CD14-positive monocyte (primary cell): ENCODE data around the gene ZNF674. TPM values are rescaled to one million over a fixed set of nuclear protein-coding genes. Genes with fewer than 3 reads are reported as not detected.
"Not testable (repeated sequence)": the region's sequence is repeated elsewhere in the genome, so short reads cannot be mapped to it uniquely, and the experiment has no call there.

Experiments
- DNase-seq, 3 donors: peaks; one replicate each; pipeline ENCODE4 v3.0.0-alpha.2; 2011 to 2022
- H2AFZ ChIP-seq: 2 replicates; pipeline ENCODE4 v1.6.0; 2012; ENCODE audit warnings: mild to moderate bottlenecking, low read depth, low read length, inconsistent platforms; ENCODE audit not compliant: insufficient read depth, poor library complexity, severe bottlenecking
- H3K27ac ChIP-seq, 2 donors: 1 replicate in 1 of 2; 2 replicates in 1 of 2; pipeline ENCODE4 v1.5.1; 2012 to 2013; ENCODE audit warnings: low read length in 2 of 2, control low read depth in 1 of 2, inconsistent platforms in 1 of 2, low read depth in 1 of 2, mild to moderate bottlenecking in 1 of 2
- H3K27me3 ChIP-seq, 2 donors: one replicate each; pipeline versions ENCODE4 v1.6.0 to v1.6.1; 2011 to 2013; ENCODE audit warnings: low read length in 2 of 2; ENCODE audit not compliant: control insufficient read depth in 2 of 2, insufficient read depth in 2 of 2
- H3K36me3 ChIP-seq, 2 donors: replicated peaks in 1 of 2; 1 replicate in 1 of 2; 2 replicates in 1 of 2; pipeline versions ENCODE4 v1.5.1 to v1.6.1; 2012 to 2013; ENCODE audit warnings: low read length in 2 of 2, control low read depth in 1 of 2, inconsistent platforms in 1 of 2, mild to moderate bottlenecking in 1 of 2; ENCODE audit not compliant: insufficient read depth in 2 of 2, control insufficient read depth in 1 of 2
- H3K4me1 ChIP-seq, 2 donors: 1 replicate in 1 of 2; 2 replicates in 1 of 2; pipeline versions ENCODE4 v1.5.1 to v1.6.1; 2012 to 2013; ENCODE audit warnings: low read length in 2 of 2, control low read depth in 1 of 2, inconsistent platforms in 1 of 2, mild to moderate bottlenecking in 1 of 2, moderate library complexity in 1 of 2; ENCODE audit not compliant: insufficient read depth in 2 of 2, control insufficient read depth in 1 of 2
- H3K4me2 ChIP-seq: replicated peaks from 2 replicates; pipeline ENCODE3; 2012; ENCODE audit warnings: low read length, moderate library complexity, mild to moderate bottlenecking; ENCODE audit not compliant: poor library complexity, severe bottlenecking; ENCODE audit errors: extremely low read depth
- H3K4me3 ChIP-seq, 3 experiments: fragments of 200-600 bp in 1 of 3; sonication (generic) in 1 of 3; replicated peaks in 1 of 3; 1 replicate in 2 of 3; 2 replicates in 1 of 3; pipeline ENCODE4 v1.5.1; 2011 to 2013; ENCODE audit warnings: low read length in 3 of 3, mild to moderate bottlenecking in 3 of 3, control low read depth in 2 of 3, low read depth in 2 of 3, inconsistent platforms in 1 of 3, moderate library complexity in 1 of 3
- H3K79me2 ChIP-seq: 2 replicates; pipeline ENCODE4 v1.6.0; 2012; ENCODE audit warnings: mild to moderate bottlenecking, control low read depth, inconsistent platforms, low read length, moderate library complexity; ENCODE audit not compliant: insufficient read depth
- H3K9ac ChIP-seq: 2 replicates; pipeline ENCODE4 v1.6.0; 2017; ENCODE audit warnings: low read length, mild to moderate bottlenecking; ENCODE audit not compliant: insufficient read depth, poor library complexity, severe bottlenecking
- H3K9me3 ChIP-seq, 2 donors: replicated peaks in 1 of 2; 1 replicate in 1 of 2; 2 replicates in 1 of 2; pipeline versions ENCODE4 v1.5.1 to v1.6.1; 2012 to 2013; ENCODE audit warnings: low read length in 2 of 2, control low read depth in 1 of 2; ENCODE audit not compliant: control insufficient read depth in 1 of 2, insufficient read depth in 1 of 2
- H4K20me1 ChIP-seq: 2 replicates; pipeline ENCODE4 v1.6.0; 2012; ENCODE audit warnings: mild to moderate bottlenecking, low read length, control low read depth, moderate library complexity; ENCODE audit not compliant: insufficient read depth
- H3K27ac Mint-ChIP-seq, 7 donors: one replicate each; pipeline ENCODE4 v1.8.0; 2020; ENCODE audit warnings: mild to moderate bottlenecking in 7 of 7, mixed read lengths in 7 of 7, moderate library complexity in 6 of 7, inconsistent platforms in 2 of 7
- H3K27me3 Mint-ChIP-seq, 3 donors: one replicate each; pipeline ENCODE4 v1.8.0; 2021 to 2022; ENCODE audit warnings: low read depth in 3 of 3, mild to moderate bottlenecking in 3 of 3, mixed read lengths in 3 of 3, moderate library complexity in 3 of 3, inconsistent platforms in 1 of 3
- H3K36me3 Mint-ChIP-seq, 2 donors: one replicate each; pipeline ENCODE4 v1.8.0; 2020; ENCODE audit warnings: mixed read lengths in 2 of 2, inconsistent platforms in 1 of 2, mild to moderate bottlenecking in 1 of 2
- H3K4me1 Mint-ChIP-seq: one replicate; pipeline ENCODE4 v1.8.0; 2020; ENCODE audit warnings: mild to moderate bottlenecking, mixed read lengths
- H3K4me3 Mint-ChIP-seq, 2 donors: one replicate each; pipeline ENCODE4 v1.8.0; 2020; ENCODE audit warnings: mild to moderate bottlenecking in 2 of 2, mixed read lengths in 2 of 2, moderate library complexity in 1 of 2
- H3K9me3 Mint-ChIP-seq, 7 donors: one replicate each; pipeline ENCODE4 v1.8.0; 2020 to 2022; ENCODE audit warnings: mixed read lengths in 7 of 7, mild to moderate bottlenecking in 6 of 7, moderate library complexity in 6 of 7, inconsistent platforms in 2 of 7
- WGBS: methylation state at CpG from one replicate; pipeline ENCODE4 v1.1.5; 2013; ENCODE audit warnings: missing lambda C conversion rate; ENCODE audit not compliant: insufficient coverage; 5-methylcytosine and 5-hydroxymethylcytosine counted together
- intact Hi-C, 2 donors: fragments of 100-400 bp; cut with micrococcal nuclease; formaldehyde crosslinking; loops; one replicate each; pipeline versions ENCODE4 v1.15.0 to v1.15.1; 2023
- polyA plus RNA-seq, 3 donors: library from polyadenylated mRNA; depleted of rRNA in 1 of 3; unstranded in 2 of 3; stranded (reverse) in 1 of 3; fragments of 300-500 nt in 2 of 3; fragments of >200 nt in 1 of 3; fragmentation: Illumina TruSeq in 2 of 3; gene quantifications; 1 replicate in 2 of 3; 2 replicates in 1 of 3; pipeline ENCODE4 v1.2.3, GENCODE V29; 2012 to 2021
- TF ChIP-seq, protein P1 (sequence below): fragments of 200-600 bp; IDR thresholded peaks from one replicate; pipeline ENCODE4 v1.8.0; 2022; ENCODE audit warnings: antibody characterized with exemption, mild to moderate bottlenecking

The ZNF674 gene
- polyA plus RNA-seq, 3 donors = 0.65 to 1.4 (median 0.93) TPM

DNA sequence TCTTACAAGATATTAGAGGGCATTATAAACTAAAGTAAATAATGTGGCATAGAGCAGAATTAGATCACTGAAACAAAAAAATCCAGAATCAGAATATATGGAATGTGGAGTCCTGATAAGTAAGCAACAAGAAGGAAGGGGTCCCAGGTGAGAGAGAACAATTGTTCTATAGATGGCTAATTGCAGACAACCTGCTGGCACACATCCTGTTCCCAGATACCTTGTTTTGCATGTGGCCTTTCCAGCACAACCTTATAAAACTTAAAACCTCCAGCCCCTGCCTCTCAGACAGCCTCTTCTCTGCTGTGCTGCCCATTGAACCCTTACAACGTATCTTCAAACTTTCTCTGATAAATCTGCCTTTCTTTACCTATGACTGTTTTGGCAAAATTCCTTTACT lies 4.7 kb upstream of the ZNF674 start:
- no peak for DNase-seq
- Mint-ChIP-seq H3K4me1 (peaks cover 9% of the 10 kb centered on the region), H3K36me3 (peaks cover 8 to 11% of the 10 kb centered on the region in 2 donors), H3K9me3 (peaks cover 0 to 3% (median 0%) of the 10 kb centered on the region in 7 donors), H3K27me3 (peaks cover 0 to 2% (median 1%) of the 10 kb centered on the region in 3 donors), H3K27ac (no peak overlapping the region), H3K4me3 (no peak overlapping the region)
- H3K27me3 ChIP-seq = no peaks in the 10 kb centered on the region
- intact Hi-C loops = no loop called here
- no peaks in the 10 kb centered on the region for H4K20me1 ChIP-seq
- no peaks in the 10 kb centered on the region for H3K36me3 ChIP-seq
- H2AFZ ChIP-seq = no peak overlapping the region
- no peak overlapping the region for H3K27ac ChIP-seq
- TF ChIP-seq, protein P1, sequence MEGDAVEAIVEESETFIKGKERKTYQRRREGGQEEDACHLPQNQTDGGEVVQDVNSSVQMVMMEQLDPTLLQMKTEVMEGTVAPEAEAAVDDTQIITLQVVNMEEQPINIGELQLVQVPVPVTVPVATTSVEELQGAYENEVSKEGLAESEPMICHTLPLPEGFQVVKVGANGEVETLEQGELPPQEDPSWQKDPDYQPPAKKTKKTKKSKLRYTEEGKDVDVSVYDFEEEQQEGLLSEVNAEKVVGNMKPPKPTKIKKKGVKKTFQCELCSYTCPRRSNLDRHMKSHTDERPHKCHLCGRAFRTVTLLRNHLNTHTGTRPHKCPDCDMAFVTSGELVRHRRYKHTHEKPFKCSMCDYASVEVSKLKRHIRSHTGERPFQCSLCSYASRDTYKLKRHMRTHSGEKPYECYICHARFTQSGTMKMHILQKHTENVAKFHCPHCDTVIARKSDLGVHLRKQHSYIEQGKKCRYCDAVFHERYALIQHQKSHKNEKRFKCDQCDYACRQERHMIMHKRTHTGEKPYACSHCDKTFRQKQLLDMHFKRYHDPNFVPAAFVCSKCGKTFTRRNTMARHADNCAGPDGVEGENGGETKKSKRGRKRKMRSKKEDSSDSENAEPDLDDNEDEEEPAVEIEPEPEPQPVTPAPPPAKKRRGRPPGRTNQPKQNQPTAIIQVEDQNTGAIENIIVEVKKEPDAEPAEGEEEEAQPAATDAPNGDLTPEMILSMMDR = no peak
- H3K4me1 ChIP-seq = peaks cover 6 to 11% of the 10 kb centered on the region in 2 donors
- H3K79me2 ChIP-seq = peaks cover 38% of the 10 kb centered on the region
- no peaks in the 10 kb centered on the region for H3K9me3 ChIP-seq
- 100% methylated on average over 1 of the region's 1 CpG for WGBS
- no peak overlapping the region for H3K4me2 ChIP-seq
- no peak overlapping the region for H3K4me3 ChIP-seq
- H3K9ac ChIP-seq = no peak overlapping the region

DNA sequence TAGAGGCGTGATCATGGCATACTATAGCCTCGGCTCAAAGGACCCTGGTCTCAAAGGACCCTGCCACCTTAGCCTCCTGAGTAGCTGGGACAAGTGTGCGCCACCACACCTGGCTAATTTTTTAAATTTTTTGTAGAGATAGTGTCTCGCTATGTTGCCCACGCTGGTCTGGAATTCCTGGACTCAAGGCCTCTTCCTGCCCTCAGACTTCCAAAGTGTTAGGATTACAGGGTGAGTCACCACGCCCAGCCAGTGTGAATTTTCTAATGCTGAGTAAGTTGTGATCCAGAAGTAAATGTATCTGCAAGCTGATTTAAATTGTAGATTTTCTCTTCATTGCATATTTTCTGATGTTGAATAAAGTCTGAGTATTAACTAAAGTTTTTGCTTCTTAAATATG lies 2.6 kb upstream of the ZNF674 start:
- DNase-seq = no peak
- no peak overlapping the region for H3K4me3 Mint-ChIP-seq
- Histone ChIP-seq H3K9me3 (no peaks in the 10 kb centered on the region), H4K20me1 (no peaks in the 10 kb centered on the region), H3K4me1 (peaks cover 23 to 25% of the 10 kb centered on the region in 2 donors), H3K9ac (no peak overlapping the region), H3K4me3 (no peak overlapping the region), H3K27ac (no peak overlapping the region), H3K4me2 (no peak overlapping the region), H3K27me3 (no peaks in the 10 kb centered on the region), H2AFZ (no peak overlapping the region), H3K79me2 (peaks cover 38% of the 10 kb centered on the region), H3K36me3 (no peaks in the 10 kb centered on the region)
- WGBS = 100% methylated on average over 1 of the region's 6 CpGs
- peaks cover 8 to 9% of the 10 kb centered on the region in 2 donors for H3K36me3 Mint-ChIP-seq
- peaks cover 24% of the 10 kb centered on the region for H3K4me1 Mint-ChIP-seq
- TF ChIP-seq, protein P1 = no peak
- intact Hi-C loops = no loop called here
- H3K9me3 Mint-ChIP-seq = peaks cover 0 to 3% (median 0%) of the 10 kb centered on the region in 7 donors
- H3K27me3 Mint-ChIP-seq = peaks cover 0 to 6% (median 0%) of the 10 kb centered on the region in 3 donors
- H3K27ac Mint-ChIP-seq = no peak overlapping the region

GRCh38 chrX:46544527-46544926 lies 694 bp downstream of the ZNF674 start:
- intact Hi-C loops, DNase-seq, H3K9me3 ChIP-seq, H3K9me3 Mint-ChIP-seq, H3K36me3 ChIP-seq, H3K27me3 ChIP-seq, H2AFZ ChIP-seq, H4K20me1 ChIP-seq: not testable (repeated sequence)
- peak overlapping the region; percentile 98 to 100 (median 99) for H3K27ac Mint-ChIP-seq
- peak overlapping the region; percentile 88 to 93 for H3K27ac ChIP-seq
- H3K4me1 ChIP-seq = peaks cover 23 to 25% of the 10 kb centered on the region in 2 donors
- peak overlapping the region; percentile 51 to 81 (median 80) for H3K4me3 ChIP-seq
- peak overlapping the region; percentile 79 for H3K9ac ChIP-seq
- no CpG with 5 or more reads among the region's 7 CpGs for WGBS
- H3K4me3 Mint-ChIP-seq = peak overlapping the region; percentile 88 to 94
- H3K27me3 Mint-ChIP-seq = peaks cover 0 to 12% (median 0%) of the 10 kb centered on the region in 3 donors
- peaks cover 38% of the 10 kb centered on the region for H3K79me2 ChIP-seq
- peaks cover 16 to 17% of the 10 kb centered on the region in 2 donors for H3K36me3 Mint-ChIP-seq
- H3K4me2 ChIP-seq = peak overlapping the region; percentile 72
- H3K4me1 Mint-ChIP-seq = peaks cover 24% of the 10 kb centered on the region
